Activated naive CD4-positive, alpha-beta T cell treated with Interleukin-2 at 50 U/mL for 16 hours (primary cell): ENCODE results near the gene SLC43A2.

ENCODE experiments used
- DNase-seq: peaks from one replicate; pipeline ENCODE4 v3.0.0-alpha.2; 2020

The SLC43A2 gene

DNA sequence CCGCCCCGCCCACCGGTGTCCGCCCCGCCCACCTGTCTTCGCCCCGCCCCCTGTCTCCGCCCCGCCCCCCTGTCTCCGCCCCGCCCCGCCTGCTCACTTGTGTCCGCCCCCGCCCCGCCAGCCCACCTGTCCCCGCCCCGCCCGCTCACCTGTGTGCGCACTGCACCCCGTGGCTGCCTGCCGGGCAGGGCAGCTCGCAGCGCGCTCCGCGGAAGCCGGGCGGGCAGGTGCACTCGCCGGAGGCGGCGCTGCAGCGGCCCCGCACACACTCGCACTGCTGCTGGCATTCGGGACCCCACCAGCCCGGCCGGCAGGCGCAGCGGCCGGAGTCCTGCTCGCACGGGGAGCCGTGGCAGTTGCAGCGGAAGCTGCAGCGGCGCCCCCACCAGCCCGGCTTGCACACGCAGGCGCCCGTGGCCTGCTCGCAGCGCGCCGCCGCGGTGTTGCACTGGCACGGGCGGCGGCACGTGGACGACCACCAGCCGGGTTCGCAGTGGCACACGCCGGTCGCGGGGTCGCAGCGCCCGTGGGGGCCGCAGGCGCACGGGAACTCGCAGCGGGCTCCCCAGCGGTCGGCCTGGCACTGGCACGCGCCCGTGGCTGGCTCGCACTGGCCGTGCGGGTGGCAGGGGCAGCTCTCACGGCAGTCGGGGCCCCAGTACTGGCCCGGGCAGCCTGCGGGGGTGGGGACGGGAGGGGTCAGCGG is 14.8 kb upstream of the SLC43A2 start:
- peak; percentile 53 for DNase-seq

DNA sequence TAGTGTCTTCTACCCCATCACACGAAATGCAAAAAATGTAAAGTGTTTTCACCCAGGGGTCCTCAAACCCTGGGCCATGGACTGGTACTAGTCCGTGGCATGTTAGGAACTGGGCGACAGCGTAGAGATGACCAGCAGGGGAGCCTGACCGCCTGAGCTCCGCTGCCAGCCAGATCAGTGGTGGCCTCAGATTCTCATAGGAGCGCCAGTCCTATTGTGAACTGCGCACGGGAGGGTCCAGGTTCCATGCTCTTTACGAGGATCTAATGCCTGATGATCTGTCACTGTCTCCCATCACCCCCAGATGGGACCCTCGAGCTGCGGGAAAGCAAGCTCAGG is 12.4 kb upstream of the SLC43A2 start:
- no peak for DNase-seq

DNA sequence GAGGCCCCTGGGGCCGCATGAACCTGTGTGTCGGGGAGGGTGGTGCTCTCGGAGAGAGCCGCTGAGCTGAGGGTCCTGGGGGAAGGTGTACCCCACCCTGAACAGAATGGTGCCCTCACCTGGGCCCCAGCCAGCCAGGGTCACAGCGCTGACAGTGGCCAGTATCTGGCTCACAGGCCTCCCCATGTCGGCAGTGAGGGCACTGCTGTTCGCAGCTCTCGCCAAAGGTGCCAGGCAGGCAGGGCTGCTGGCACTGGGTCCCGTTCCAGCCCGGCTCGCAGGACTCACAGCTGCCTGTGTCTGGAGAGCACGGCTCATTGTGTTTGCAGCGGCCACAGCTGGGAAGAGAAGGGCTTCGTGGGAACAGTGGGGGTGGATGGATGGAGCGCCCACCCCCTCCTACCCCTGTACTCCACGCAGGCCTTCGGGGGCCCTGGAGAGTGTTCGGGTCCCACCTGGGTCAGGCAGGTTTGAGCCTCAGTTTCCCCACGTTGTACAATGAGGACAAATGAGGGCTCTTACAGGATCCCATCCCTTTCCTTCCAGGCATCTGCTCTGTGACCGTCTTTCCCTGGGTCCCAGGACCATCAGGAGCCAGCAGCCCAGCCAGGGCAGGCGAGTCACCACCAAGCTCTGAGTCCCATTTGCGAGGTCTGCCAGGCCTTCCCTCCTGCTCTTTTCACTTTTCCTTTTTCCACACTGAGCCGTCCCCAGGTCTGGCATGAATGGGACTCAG is 11.9 kb upstream of the SLC43A2 start:
- DNase-seq, result no peak

DNA sequence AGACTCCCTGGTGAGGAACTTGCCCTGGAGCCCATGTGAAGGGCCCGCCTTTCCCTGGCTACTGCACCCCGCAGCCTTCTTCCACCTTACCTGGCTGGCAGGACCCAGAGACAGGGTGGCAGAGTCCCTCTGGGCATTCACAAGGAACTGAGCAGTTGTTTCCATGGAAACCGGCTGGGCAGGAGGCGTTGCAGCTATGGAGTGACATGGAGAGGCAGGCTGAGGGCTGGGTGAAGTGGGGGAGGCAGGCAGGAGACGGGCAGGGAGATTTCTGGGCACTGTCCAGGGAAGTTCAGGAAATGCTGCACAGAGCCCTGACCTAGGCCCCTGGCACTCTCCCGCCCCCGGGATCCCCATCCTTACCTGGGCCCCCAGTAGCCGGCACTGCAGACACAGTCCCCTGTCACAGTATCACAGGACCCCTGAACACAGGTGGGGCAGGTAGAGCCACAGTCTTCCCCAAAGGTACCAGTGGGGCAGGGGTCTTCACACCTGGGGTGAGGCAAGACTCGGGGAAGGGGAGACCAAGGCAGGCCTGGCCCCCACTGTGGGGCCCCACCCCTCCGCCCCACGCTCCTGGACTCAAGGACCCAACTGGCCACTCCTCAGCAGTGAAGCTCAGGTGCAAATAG is 11.0 kb upstream of the SLC43A2 start:
- no peak for DNase-seq

DNA sequence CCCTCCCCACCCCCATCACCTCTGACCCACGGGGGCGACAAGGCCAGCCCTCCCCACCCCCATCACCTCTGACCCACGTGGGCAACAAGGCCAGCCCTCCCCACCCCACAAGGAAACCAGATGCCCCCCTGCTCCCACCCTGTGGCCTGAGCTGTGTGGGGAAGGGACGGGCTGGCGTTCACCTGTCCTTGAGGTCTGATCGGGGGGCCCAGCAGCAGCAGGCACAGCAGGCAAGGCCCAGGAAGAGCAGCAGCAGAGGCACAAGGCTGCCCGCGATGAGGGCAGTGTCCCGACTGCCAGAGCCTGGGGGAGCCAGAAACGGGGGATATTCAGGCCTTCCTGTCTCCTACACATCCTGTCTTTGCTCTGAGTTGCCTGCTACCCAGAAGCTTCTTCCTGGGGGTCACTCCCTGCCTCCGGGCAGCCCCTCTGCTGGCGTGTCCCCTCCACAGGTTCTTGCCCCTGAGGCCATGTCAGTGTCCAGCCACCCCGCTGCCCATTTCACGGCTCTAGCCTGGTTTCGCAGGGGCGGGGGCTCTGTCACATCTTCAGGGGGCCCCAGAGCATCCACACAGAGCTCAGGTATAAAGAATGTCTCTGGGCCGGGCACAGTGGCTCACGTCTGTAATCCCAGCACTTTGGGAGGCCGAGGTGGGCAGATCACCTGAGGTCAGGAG is 10.1 kb upstream of the SLC43A2 start:
- no peak for DNase-seq

DNA sequence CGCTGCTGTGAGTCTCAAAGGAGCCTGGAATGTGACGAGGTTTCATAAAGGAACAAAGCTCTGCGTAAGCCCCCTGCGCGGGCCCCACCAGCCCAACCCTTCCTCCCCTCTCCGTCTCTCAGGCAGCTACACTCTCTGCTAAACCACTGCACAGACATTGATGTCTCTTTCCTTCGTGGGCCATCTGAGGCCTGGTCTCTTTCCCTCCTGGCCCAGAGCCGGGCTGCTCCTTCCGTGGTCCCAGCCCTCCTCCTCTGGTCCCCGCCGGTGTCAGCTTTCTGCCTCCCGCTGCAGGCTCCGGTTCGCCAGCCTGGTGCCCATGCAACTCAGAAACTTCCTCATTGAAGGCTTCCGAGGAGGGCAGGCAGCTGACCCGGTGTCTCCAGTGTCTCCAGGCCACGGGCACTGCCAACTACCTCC is 9.5 kb upstream of the SLC43A2 start:
- DNase-seq, result no peak

DNA sequence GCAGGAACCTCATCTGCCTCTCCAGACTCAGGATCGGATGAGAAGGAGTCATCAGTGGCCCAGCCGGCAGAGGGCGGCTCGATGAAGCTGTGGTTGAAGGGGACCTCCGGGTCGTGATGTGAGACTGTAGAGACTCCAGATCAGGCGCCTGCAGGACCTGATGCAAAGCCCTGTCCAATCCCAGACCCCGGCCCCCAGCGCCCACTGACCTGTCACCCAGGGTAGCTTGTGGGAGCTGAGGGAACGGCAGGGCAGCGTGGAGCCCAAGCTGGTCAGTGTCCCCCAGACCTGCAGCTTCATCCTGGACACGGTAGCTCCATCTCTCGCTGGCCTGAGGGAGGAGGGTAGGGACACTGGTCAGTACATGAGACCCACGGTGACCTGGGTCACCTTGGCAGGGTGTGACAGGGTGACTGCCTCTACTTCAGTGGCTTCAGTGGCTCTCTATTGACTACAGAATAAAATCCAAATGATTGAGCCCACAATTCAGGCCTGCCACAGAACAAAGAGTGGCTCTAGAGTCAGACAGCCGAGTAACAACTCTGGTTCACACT is 8.2 kb upstream of the SLC43A2 start:
- no peak for DNase-seq

DNA sequence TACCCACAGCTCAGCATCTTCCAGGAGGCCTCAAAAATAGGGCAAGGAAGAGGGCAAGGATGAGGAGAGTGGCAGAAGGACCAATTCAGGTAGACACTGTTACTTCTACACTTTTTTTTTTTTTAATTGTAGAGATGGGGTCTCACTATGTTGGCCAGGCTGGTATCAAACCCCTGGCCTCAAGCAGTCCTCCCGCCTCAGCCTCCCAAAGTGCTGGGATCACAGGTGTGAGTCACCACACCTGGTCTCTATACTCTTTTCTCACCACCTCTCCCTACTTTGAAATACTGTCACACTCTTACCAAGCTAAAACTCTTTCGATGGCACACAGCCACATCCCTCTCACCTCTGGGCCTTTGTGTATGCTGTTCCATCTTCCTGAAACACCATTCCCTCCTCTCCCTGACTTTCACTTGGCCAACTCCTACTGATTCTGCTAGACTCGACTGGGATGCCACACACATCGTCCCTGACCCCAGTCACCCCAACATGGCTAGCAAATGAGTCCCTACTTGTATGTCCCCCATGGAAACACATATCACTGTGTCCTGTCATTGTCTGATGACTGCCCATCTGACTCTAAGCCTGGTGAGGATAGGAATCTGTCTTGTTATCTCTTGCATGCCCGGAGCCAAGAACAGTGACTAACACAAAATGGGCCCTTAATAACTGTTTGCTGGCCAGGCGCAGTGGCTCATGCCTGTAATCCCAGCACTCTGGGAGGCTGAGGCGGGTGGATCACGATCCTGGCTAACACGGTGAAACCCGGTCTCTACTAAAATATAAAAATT is 7.2 kb upstream of the SLC43A2 start:
- no peak for DNase-seq

DNA sequence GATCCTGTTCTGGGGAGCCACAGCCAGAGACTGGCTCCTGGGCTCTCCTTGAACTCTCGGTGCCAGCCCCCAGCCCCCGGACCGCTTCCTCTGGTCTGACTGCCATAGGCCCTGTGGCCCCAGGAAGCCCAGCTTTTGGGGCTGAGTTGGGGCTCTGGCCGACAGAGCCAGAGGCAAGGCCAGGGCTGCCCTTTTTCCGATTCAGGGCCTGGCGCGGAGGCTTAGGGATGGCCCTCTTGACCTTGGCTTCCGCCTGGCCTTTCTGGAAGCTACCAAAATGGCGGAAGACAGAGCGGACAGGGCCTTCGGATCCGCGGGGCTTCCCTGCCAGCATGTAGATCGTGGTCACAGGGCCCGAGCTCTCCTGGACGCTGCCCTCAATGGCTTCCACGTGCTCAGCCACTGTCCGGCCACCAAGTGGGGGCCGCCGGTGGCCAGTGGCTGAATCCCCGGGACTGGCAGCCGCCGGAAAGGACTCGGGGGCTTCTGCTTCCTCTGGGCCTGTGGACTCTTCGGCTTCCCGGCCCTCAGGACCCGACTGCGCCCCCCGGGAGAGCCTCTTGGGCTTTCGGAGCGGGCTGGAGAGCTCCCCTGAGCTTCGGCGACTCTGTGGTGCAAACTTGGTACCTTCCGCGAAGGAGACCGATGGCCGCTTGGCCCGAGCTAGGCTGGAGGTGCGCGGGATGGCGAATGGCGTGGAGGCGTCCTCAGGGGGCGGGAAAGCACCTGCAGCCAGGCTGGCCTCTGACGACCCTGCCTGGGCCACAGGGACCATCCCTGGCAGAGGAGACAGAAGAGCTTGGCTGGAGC is 6.4 kb upstream of the SLC43A2 start:
- DNase-seq, result no peak

DNA sequence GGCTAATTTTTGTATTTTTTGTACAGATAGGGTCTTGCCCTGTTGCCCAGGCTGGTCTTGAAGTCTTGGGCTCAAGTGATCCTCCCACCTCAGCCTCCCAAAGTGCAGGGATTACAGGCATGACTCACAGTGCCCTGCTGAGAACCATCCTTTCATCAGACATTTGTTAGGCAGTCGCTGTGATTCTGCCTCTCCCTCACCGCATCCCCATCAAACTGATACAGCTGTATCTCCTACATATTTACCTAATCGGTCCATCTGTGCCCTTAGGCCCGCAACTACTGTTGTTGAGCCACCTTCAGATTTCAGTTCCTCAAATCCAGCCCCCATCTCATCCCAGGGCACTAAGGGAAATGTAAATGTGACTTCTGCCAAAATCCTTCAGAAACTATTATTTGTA is 2.0 kb upstream of the SLC43A2 start:
- DNase-seq, result no peak

DNA sequence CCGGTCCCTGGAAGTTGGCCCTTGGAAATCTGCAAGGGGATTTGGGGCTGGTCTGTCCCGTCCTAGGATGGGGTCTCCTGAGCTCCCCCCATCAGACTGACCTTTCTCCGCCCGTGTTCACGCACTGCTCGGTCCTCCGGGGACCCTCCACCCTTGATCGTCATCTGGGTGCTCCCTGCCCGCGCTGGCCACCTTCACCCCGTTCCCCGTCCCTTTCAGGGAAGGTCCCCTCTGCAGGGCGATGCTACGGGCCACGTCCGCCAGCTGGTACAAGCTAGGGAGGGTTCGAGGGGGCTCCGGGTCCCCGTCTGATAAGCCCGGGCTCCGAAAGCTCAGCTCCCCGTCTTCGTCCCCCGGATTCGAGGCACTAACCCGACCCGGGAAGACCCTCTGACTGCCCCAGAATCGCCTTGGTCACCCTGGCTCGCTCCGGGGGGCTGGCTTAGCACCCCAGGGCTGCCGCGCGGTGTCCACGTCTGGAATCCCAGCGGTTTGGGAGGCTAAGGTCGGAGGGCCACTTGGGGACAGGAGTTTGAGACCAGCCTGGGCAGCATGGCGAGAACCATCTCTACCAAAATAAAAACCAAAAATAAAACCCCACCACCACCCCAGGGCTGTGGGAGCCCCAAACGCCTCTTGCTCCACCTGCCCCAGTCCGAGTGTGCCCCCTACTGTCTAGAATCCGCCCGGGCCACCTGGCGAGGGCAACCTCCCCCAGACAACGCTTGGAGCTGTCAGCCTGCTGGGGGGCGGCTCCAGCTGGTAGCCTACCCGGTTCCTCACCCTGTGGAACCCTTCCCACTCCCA is 1.1 kb upstream of the SLC43A2 start:
- peak; percentile 83 for DNase-seq

DNA sequence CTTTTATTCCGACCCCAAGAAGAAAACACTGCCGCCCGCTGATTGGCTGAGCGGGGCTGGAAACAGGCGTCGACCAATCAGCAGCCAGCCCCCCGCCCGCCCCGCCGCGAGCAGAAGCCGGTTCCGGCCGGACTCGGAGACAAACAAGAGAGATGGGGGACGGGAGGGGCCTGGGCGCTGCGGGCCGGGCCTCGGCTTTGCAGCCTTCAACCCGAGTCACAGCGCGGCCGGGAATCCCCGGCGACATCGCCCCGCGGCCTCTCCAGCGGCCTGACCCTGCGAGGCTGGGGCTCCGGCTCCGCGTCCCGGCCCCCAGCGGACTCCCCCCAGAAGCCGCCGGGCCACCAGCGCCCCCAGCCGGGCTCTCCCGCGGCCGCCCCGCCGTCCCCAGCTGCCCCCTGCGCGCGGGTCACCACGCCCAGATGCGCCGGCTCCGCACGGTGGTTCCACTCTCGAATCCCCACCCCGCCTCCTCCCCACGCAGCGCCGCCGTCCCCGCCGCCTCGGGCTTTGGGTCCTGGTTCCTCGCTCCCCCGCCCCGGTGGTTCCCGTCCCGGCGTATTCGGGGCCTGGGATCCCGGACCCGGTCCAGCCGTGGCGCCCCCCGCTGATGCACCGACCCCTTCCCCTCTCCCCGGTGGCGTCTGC is 346 bp upstream of the SLC43A2 start:
- peak; percentile 90 for DNase-seq

DNA sequence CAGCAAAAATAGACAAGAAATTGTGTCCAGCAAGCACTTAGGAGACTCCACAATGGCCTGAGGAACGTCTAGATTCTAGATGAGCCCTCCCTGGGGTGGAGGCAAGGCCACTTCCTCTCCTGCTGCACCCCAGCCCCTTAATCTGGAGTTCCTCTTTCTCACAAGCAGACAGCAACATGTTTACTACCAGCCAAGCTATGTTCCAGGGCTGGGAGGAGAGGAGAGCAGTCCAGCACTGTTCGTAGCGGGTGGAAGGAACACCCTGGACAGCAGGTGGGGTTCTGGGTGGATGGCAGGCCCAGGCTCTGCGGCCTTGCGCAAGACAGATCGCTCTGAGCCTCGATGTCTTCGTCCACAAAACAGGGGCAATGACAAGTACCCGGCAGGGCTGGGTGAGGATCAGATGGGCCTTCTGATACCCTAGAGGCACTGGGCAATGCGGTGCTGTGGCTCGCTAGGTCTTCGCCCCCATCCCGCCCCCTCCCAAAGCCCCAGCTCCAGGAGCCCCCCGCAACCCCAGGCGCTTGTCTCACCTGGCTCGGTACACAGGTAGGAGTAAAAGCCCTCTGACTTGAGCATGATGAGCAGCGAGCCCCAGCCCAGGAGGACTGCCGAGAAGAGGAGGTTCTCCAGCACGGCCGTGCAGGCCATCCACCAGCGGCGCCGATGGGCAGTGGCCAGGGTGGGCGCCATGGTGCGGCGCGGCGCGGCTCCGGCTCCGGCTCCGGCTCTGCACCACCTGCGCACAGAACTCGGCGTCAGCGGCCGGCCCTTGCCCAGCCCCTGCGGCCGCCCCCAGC is 1.3 kb downstream of the SLC43A2 start:
- DNase-seq, result no peak

DNA sequence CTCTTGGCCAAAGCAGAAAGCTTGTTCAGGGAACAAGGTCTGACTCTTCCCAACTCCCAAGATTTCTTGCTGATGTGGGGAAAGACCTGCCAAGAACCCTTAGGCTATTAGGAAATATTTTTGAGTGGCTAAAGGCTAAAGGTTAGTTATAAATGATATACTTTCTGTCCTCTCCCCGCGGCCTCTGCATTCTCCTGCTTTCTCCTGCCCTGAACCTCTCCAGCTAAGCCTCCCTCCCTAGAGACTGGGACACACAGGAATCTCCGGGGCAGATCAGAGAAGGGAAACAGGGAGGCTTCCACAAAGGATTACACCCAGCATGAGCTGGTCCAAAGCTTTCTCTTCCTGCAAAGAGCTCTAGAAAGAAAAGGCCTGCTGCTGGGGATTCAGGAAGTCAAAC is 2.3 kb downstream of the SLC43A2 start:
- DNase-seq, result no peak

DNA sequence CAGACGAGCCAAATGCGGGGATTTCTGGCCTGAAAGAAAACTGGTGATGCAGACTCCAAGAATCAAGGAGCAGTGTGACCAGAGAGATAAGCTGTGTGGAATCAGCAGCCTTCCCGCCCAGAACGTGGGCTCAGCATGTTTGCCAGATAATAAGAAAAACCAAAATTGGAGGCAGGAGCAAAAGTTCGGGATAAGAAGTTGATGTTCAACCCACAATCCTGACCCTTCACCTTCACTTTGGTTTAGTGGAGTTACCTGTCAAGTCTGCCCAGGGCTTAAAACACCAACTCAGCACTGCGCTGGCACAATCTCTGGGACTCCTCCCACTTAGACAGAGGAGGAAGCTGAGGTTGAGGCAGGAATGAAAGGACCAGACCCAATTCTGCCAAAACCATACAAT is 3.1 kb downstream of the SLC43A2 start:
- no peak for DNase-seq

DNA sequence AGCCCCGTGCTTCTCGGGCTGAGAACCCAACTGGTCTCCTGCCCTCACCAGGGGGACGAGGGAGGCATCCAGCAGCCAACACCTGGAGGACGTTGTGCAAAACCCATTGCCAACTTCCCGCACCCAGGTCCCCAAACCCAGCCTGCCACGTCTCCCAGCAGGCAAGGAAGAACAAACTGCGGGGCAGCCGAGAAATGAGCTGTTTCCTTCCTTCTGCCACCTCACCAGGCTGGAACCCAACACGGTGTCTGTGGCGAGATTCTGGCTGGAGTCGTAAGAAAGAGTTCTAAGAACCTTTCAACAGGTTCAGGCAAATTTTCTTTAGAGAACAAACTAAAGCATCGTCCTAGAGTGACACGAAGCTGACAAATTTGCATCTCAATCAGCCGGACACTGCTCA is 3.6 kb downstream of the SLC43A2 start:
- no peak for DNase-seq

DNA sequence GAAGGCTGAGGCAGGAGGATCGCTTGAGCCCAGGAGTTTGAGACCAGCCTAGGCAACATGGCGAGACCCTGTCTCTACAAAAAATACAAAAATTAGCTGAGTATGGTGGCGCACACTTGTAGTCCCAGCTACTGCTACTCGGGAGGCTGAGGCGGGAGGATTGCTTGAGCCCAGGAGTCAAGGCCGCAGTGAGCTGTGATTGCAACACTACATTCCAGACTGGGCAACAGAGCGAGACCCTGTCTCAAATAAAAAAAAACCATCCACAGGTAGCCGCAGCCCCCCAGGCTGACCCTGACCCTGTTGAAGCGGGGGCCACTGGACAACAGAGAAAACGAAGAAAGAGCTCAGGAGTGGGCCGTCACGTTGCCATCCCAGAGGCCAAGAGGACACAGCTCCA is 4.0 kb downstream of the SLC43A2 start:
- DNase-seq, result no peak

DNA sequence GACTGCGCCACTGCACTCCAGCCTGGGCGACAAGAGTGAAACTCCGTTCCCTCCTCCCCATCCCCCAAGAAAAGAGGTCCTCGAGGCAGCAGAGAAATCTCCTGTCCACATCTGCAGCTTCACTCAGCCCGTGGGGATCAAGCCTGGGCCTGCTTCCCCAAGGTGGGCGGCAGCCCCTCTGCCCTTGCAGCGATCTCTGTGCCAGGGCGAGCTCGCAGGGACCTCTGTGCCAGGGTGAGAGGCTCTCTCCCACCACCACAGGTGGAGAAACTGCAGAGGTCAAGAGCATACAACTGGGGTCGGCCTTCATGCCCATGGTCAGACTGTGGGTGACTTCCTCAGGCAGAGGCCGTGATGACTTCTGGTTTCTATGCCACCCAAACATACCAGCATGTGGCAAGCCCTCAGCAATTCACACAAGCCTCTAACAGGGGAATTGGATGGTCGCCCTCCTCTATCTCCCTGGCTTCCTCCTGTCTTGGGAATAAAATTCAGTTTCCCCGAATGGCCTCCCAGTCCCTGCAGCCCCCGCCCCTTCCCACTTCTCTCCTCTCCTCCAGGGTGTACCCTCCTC is 5.5 kb downstream of the SLC43A2 start:
- DNase-seq, result no peak
